ENCODE measurements around the gene ARFRP1. TPM values are rescaled to one million over a fixed set of nuclear protein-coding genes. Genes with fewer than 3 reads are reported as not detected.

ARFRP1 gene
- total and polyA plus RNA-seq, 2 of the 13 experiments (the other 11 are each of a cell fraction or from before 2014, with no cell fraction given): 32.0 to 51.1 TPM

DNA sequence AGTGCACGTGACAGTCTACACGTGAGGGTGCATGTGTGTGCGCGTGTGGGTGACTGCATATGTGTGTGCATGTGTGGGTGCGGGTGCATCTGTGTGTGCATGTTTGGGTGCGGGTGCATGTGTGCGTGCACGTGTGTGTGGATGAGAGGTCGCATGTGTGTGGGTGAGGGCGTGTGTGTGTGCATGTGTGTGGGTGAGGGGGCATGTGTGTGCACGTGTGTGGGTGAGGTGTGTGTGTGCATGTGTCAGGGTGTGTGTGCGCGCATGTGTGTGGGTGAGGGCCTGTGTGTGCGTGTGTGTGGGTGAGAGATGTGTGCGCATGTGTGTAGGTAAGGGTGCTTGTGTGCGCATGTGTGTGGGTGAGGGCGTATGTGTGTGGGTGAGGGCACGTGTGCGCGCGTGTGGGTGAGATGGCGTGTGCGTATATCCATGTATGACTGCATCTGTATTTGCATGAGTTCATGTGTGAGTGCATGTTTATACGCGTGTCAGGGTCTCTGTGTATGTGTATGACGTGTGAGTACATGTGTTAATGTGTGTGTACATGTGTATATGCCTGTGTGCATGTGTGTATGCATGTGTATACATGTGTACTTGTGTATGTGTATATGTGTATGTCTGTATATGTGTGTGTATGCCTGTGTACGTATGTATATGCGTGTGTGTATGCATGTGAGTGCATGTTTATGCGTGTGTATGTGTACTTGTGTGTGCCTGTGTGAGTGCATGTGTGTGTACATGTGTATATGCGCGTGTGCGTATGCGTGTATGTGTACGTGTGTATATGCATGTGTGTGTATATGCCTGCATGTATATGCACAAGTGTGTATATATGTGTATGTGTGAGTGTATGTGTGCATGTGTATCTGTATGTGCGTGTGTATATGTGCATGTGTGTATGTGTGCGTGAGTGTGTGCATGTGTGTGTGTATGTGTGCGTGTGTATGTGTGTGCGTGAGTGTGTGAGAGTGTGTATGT lies 24.6 kb upstream of the ARFRP1 start (continued):
- no peak for TF ChIP-seq ZNF646 (CRISPR knock-in tag; IDR thresholded peaks at IDR 0.05)
- TF ChIP-seq MAFG (CRISPR knock-in tag; IDR thresholded peaks at IDR 0.05): no peak
- TF ChIP-seq, protein P1, sequence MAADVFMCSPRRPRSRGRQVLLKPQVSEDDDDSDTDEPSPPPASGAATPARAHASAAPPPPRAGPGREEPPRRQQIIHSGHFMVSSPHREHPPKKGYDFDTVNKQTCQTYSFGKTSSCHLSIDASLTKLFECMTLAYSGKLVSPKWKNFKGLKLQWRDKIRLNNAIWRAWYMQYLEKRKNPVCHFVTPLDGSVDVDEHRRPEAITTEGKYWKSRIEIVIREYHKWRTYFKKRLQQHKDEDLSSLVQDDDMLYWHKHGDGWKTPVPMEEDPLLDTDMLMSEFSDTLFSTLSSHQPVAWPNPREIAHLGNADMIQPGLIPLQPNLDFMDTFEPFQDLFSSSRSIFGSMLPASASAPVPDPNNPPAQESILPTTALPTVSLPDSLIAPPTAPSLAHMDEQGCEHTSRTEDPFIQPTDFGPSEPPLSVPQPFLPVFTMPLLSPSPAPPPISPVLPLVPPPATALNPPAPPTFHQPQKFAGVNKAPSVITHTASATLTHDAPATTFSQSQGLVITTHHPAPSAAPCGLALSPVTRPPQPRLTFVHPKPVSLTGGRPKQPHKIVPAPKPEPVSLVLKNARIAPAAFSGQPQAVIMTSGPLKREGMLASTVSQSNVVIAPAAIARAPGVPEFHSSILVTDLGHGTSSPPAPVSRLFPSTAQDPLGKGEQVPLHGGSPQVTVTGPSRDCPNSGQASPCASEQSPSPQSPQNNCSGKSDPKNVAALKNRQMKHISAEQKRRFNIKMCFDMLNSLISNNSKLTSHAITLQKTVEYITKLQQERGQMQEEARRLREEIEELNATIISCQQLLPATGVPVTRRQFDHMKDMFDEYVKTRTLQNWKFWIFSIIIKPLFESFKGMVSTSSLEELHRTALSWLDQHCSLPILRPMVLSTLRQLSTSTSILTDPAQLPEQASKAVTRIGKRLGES (CRISPR knock-in tag; IDR thresholded peaks at IDR 0.05; ENCODE audit: borderline replicate concordance): no peak
- TF ChIP-seq HES4 (CRISPR knock-in tag; IDR thresholded peaks at IDR 0.05; ENCODE audit: borderline replicate concordance): no peak
- TF ChIP-seq ZNF224 (CRISPR knock-in tag; IDR thresholded peaks at IDR 0.05): no peak
- TF ChIP-seq MAX (IDR thresholded peaks at IDR 0.05): no peak
- TF ChIP-seq ZNF329 (CRISPR knock-in tag; IDR thresholded peaks at IDR 0.05; ENCODE audit: low read depth): no peak
- peak; percentile 14; the same call in 1 of the 2 replicates for TF ChIP-seq POLR2AphosphoS5 (IDR thresholded peaks at IDR 0.05; ENCODE audit: low read depth, low read length)
- TF ChIP-seq ZFY (CRISPR knock-in tag; IDR thresholded peaks at IDR 0.05): no peak
- no peak for TF ChIP-seq ZNF547 (CRISPR knock-in tag; IDR thresholded peaks at IDR 0.05)
- TF ChIP-seq ZNF276 (CRISPR knock-in tag; IDR thresholded peaks at IDR 0.05; ENCODE audit: low read depth): no peak
- TF ChIP-seq SP5 (CRISPR knock-in tag; IDR thresholded peaks at IDR 0.05; ENCODE audit: borderline replicate concordance, low read depth): no peak
- TF ChIP-seq IRF9 (CRISPR knock-in tag; IDR thresholded peaks at IDR 0.05; ENCODE audit: borderline replicate concordance): no peak
